SH-SY5Y (cell line): Measurements from ENCODE around the gene DOCK2.

Experiments used
- GATA2 ChIP-seq: IDR thresholded peaks from 2 replicates; pipeline ENCODE4 v1.6.1; 2011; ENCODE audit warnings: mild to moderate bottlenecking, low read depth, low read length
- GATA3 ChIP-seq: IDR thresholded peaks from 2 replicates; pipeline ENCODE4 v1.6.1; 2011; ENCODE audit warnings: low read depth, mild to moderate bottlenecking, low read length, moderate library complexity

DNA sequence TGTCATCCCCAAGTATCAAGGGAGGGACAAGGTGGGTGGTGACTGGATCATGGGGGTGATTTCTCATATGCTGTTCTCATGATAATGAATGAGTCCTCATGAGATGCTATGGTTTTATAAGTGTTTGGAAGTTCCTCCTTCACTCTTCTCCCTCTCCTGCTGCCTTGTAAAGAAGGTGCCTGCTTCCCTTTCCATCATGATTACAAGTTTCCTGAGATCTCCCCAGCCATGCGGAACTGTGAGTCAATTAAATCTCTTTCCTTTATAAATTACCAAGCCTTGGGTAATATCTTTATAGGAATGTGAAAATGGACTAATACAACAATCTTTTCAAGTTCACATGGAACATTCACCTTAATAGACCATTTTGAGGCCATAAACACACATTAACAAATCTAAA is 21.5 kb upstream of the DOCK2 start:
- TF ChIP-seq GATA2, result no peak
- no peak for TF ChIP-seq GATA3
